ENCODE data around the gene SLC5A4. TPM values are rescaled to one million over a fixed set of nuclear protein-coding genes. Genes with fewer than 3 reads are reported as not detected.

The SLC5A4 gene
- total RNA-seq, 1 experiment from 2014 or later: not detected

DNA sequence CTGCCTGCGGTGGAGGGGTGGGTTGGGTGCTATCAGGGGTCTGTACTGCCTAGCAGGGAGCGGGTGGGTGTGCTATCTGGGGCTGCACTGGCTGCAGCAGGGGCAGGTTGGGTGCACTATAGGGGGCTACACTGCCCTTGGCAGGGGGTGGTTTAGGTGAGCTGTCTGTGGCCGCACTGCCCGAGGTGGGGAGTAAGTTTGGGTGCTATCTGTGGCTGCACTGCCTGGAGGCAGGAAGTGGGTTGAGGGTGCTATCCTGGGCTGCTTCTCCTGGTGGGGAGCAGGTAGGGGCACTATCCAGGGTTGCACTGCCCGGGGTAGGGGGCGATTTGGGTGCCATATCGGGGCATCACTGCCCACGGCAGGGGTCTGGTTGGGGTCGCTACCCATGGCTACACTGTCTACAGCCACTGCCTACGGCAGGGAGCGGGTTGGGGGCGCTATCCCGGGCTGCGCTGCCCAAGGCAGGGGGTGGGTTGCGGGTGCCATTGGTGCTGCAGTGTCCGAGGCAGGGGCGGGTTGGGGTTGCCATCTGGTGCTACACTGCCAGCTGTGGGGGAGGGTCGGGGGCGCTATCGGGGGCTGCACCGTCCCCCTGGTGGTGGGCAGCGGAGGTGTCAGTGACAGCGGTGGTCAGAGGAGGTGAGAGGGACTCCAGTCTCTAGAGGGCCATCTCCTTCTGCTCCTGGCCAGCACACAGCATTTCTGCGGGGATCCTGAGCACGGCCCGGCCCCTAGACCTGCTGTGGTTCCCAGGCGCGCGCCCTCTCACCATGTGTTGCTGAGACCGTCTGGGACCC is 49.0 kb downstream of the SLC5A4 start:
- H3T11ph ChIP-seq (ENCODE audit: low read length): no peak overlapping the region
- H2BK120ac ChIP-seq (ENCODE audit: low read depth, low read length, poor library complexity, severe bottlenecking): no peak overlapping the region
- H3K4me1 ChIP-seq (ENCODE audit: insufficient read depth, low read length): no peaks in the 10 kb centered on the region; the same call in 1 of the 2 replicates
- H3K23me2 ChIP-seq (ENCODE audit: insufficient read length, low read depth, low read length, poor library complexity, severe bottlenecking): peaks cover 13% of the 10 kb centered on the region
- H3K4me1 Mint-ChIP-seq: peaks cover 16 to 40% of the 10 kb centered on the region in 2 experiments
- no peaks in the 10 kb centered on the region for H3K79me2 ChIP-seq (ENCODE audit: insufficient read depth, low read length)
- H3K4ac ChIP-seq (ENCODE audit: low read depth, low read length): no peak overlapping the region
- H3K14ac ChIP-seq (ENCODE audit: insufficient read depth, low read length): no peak overlapping the region
- no peak overlapping the region for H2BK15ac ChIP-seq (ENCODE audit: low read depth, low read length)
- peak; percentile 70 for DNase-seq
- H4K8ac ChIP-seq (replicated peaks; ENCODE audit: insufficient read length, low read depth, low read length): no peak overlapping the region
- no peak overlapping the region for H3K27ac ChIP-seq (ENCODE audit: insufficient read length, low read depth, low read length)
- no peak overlapping the region for H3K9ac ChIP-seq (ENCODE audit: extremely low read depth, insufficient read length, low read length)
- H3K9me3 Mint-ChIP-seq: no peaks in the 10 kb centered on the region
- no peak overlapping the region for H2BK12ac ChIP-seq (ENCODE audit: insufficient read length, low read depth, low read length)
- H4K5ac ChIP-seq (ENCODE audit: insufficient read length, low read depth, low read length): no peak overlapping the region
- H3K79me1 ChIP-seq (ENCODE audit: insufficient read depth, low read depth, low read length, poor library complexity, severe bottlenecking): no peaks in the 10 kb centered on the region
- no peaks in the 10 kb centered on the region for H3K9me3 ChIP-seq (ENCODE audit: control insufficient read depth, low read depth, low read length)
- H3K27me3 Mint-ChIP-seq (ENCODE audit: low read depth): peaks cover 75% of the 10 kb centered on the region
- no peak overlapping the region for H3K23ac ChIP-seq (ENCODE audit: insufficient read length, low read depth, low read length)
- H2BK20ac ChIP-seq (ENCODE audit: low read depth, low read length, poor library complexity, severe bottlenecking): no peak overlapping the region
- H2BK5ac ChIP-seq (ENCODE audit: insufficient read length, low read length): no peak overlapping the region
- H3K27ac Mint-ChIP-seq: no peak overlapping the region
- no peaks in the 10 kb centered on the region for H4K20me1 ChIP-seq (ENCODE audit: control insufficient read depth, insufficient read depth, insufficient read length)
- no peak overlapping the region for H3K18ac ChIP-seq (ENCODE audit: insufficient read length, low read depth, low read length)
- H3K36me3 Mint-ChIP-seq (ENCODE audit: insufficient read depth in 1 of 3, low read depth in 3 of 3): no peaks in the 10 kb centered on the region; a peak in 1 of 7 replicates
- H3K27me3 ChIP-seq (ENCODE audit: insufficient read depth, low read length): peaks cover 8% of the 10 kb centered on the region; the same call in 1 of the 2 replicates
- H3K4me3 Mint-ChIP-seq: peak overlapping the region in 1 of 2 experiments; percentile 89; a peak in 2 of 5 replicates
- H3K4me2 ChIP-seq (ENCODE audit: insufficient read depth, insufficient read length, low read length): no peak overlapping the region
- no peak overlapping the region for H2AFZ ChIP-seq (ENCODE audit: low read length)
- H3K56ac ChIP-seq (ENCODE audit: insufficient read length, low read depth, low read length): no peak overlapping the region
- WGBS (ENCODE audit: extremely low coverage, insufficient read length, low lambda C conversion rate): no CpG with 5 or more reads among the region's 30 CpGs
- TF ChIP-seq, protein P1, sequence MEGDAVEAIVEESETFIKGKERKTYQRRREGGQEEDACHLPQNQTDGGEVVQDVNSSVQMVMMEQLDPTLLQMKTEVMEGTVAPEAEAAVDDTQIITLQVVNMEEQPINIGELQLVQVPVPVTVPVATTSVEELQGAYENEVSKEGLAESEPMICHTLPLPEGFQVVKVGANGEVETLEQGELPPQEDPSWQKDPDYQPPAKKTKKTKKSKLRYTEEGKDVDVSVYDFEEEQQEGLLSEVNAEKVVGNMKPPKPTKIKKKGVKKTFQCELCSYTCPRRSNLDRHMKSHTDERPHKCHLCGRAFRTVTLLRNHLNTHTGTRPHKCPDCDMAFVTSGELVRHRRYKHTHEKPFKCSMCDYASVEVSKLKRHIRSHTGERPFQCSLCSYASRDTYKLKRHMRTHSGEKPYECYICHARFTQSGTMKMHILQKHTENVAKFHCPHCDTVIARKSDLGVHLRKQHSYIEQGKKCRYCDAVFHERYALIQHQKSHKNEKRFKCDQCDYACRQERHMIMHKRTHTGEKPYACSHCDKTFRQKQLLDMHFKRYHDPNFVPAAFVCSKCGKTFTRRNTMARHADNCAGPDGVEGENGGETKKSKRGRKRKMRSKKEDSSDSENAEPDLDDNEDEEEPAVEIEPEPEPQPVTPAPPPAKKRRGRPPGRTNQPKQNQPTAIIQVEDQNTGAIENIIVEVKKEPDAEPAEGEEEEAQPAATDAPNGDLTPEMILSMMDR (conservative IDR thresholded peaks at IDR 0.05): peak; percentile 28; the same call in 1 of the 3 replicates
- no peak overlapping the region for H2AK5ac ChIP-seq (ENCODE audit: insufficient read length, low read length)
- no peak overlapping the region for H4K91ac ChIP-seq (ENCODE audit: insufficient read length, low read depth, low read length)

Data from H9 (cell line).